IPS-15b (cell line): Measurements from ENCODE around the gene KCNA3.

Experiments used
- H3K27me3 ChIP-seq: one replicate; pipeline ENCODE4 v1.6.1; 2013; ENCODE audit warnings: low read length; ENCODE audit not compliant: control insufficient read depth, insufficient read depth
- H3K36me3 ChIP-seq: one replicate; pipeline ENCODE4 v1.6.1; 2013; ENCODE audit warnings: low read length; ENCODE audit not compliant: control insufficient read depth, insufficient read depth
- H3K4me1 ChIP-seq: one replicate; pipeline ENCODE4 v1.6.1; 2013; ENCODE audit warnings: mild to moderate bottlenecking, low read length; ENCODE audit not compliant: control insufficient read depth, insufficient read depth
- H3K4me3 ChIP-seq: one replicate; pipeline ENCODE4 v1.5.1; 2013; ENCODE audit warnings: low read depth, low read length
- H3K9ac ChIP-seq: one replicate; pipeline ENCODE4 v1.6.1; 2013; ENCODE audit warnings: low read depth, mild to moderate bottlenecking, low read length
- H3K9me3 ChIP-seq: one replicate; pipeline ENCODE4 v1.6.1; 2013; ENCODE audit warnings: mild to moderate bottlenecking, low read length; ENCODE audit not compliant: control insufficient read depth, insufficient read depth

KCNA3 gene

GRCh38 chr1:110650609-110651008, 24.1 kb downstream of the KCNA3 start:
- no peaks in the 10 kb centered on the region for H3K36me3 ChIP-seq
- no peaks in the 10 kb centered on the region for H3K4me1 ChIP-seq
- no peak overlapping the region for H3K9ac ChIP-seq
- no peaks in the 10 kb centered on the region for H3K27me3 ChIP-seq
- no peaks in the 10 kb centered on the region for H3K9me3 ChIP-seq
- H3K4me3 ChIP-seq = no peak overlapping the region

GRCh38 chr1:110648417-110648816, 26.3 kb downstream of the KCNA3 start:
- H3K4me3 ChIP-seq = no peak overlapping the region
- no peaks in the 10 kb centered on the region for H3K36me3 ChIP-seq
- no peaks in the 10 kb centered on the region for H3K27me3 ChIP-seq
- no peak overlapping the region for H3K9ac ChIP-seq
- no peaks in the 10 kb centered on the region for H3K4me1 ChIP-seq
- H3K9me3 ChIP-seq = no peaks in the 10 kb centered on the region

- Histone ChIP-seq H3K27me3 (no peaks in the 10 kb centered on the region), H3K4me3 (no peak overlapping the region), H3K9ac (no peak overlapping the region), H3K9me3 (no peaks in the 10 kb centered on the region), H3K4me1 (no peaks in the 10 kb centered on the region), H3K36me3 (no peaks in the 10 kb centered on the region)
Observed at GRCh38 chr1:110647254-110647891, 27.4 kb downstream of the KCNA3 start.

GRCh38 chr1:110645821-110646735, 28.7 kb downstream of the KCNA3 start:
- Histone ChIP-seq H3K4me1 (no peaks in the 10 kb centered on the region), H3K9ac (no peak overlapping the region)

GRCh38 chr1:110645211-110645610, 29.5 kb downstream of the KCNA3 start:
- Histone ChIP-seq H3K9ac (no peak overlapping the region), H3K9me3 (no peaks in the 10 kb centered on the region), H3K4me3 (no peak overlapping the region), H3K4me1 (no peaks in the 10 kb centered on the region), H3K27me3 (no peaks in the 10 kb centered on the region), H3K36me3 (no peaks in the 10 kb centered on the region)

More at GRCh38 chr1:110645821-110646735, 28.7 kb downstream of the KCNA3 start:
- Histone ChIP-seq H3K36me3 (no peaks in the 10 kb centered on the region), H3K4me3 (no peak overlapping the region), H3K27me3 (no peaks in the 10 kb centered on the region), H3K9me3 (no peaks in the 10 kb centered on the region)

GRCh38 chr1:110643879-110644472, 30.8 kb downstream of the KCNA3 start:
- H3K9me3 ChIP-seq = no peaks in the 10 kb centered on the region
- H3K9ac ChIP-seq = no peak overlapping the region
- H3K36me3 ChIP-seq = no peaks in the 10 kb centered on the region
- H3K4me1 ChIP-seq = no peaks in the 10 kb centered on the region
- H3K4me3 ChIP-seq = no peak overlapping the region
- no peaks in the 10 kb centered on the region for H3K27me3 ChIP-seq

- H3K9ac ChIP-seq = no peak overlapping the region
- no peaks in the 10 kb centered on the region for H3K36me3 ChIP-seq
- no peak overlapping the region for H3K4me3 ChIP-seq
- H3K4me1 ChIP-seq = no peaks in the 10 kb centered on the region
- no peaks in the 10 kb centered on the region for H3K27me3 ChIP-seq
- no peaks in the 10 kb centered on the region for H3K9me3 ChIP-seq
Observed at GRCh38 chr1:110639724-110640386, 34.9 kb downstream of the KCNA3 start.

GRCh38 chr1:110638556-110638955, 36.2 kb downstream of the KCNA3 start:
- Histone ChIP-seq H3K27me3 (no peaks in the 10 kb centered on the region), H3K4me1 (no peaks in the 10 kb centered on the region), H3K9ac (no peak overlapping the region), H3K4me3 (no peak overlapping the region), H3K36me3 (no peaks in the 10 kb centered on the region), H3K9me3 (no peaks in the 10 kb centered on the region)

GRCh38 chr1:110638058-110638457, 36.7 kb downstream of the KCNA3 start:
- no peaks in the 10 kb centered on the region for H3K27me3 ChIP-seq
- no peaks in the 10 kb centered on the region for H3K36me3 ChIP-seq
- no peaks in the 10 kb centered on the region for H3K4me1 ChIP-seq
- no peak overlapping the region for H3K9ac ChIP-seq
- H3K9me3 ChIP-seq = no peaks in the 10 kb centered on the region
- H3K4me3 ChIP-seq = no peak overlapping the region

GRCh38 chr1:110637475-110637874, 37.3 kb downstream of the KCNA3 start:
- Histone ChIP-seq H3K4me1 (no peaks in the 10 kb centered on the region), H3K4me3 (no peak overlapping the region)

GRCh38 chr1:110636149-110636935, 38.4 kb downstream of the KCNA3 start:
- Histone ChIP-seq H3K36me3 (no peaks in the 10 kb centered on the region), H3K9me3 (no peaks in the 10 kb centered on the region), H3K4me1 (no peaks in the 10 kb centered on the region), H3K9ac (no peak overlapping the region), H3K27me3 (peaks cover 3% of the 10 kb centered on the region), H3K4me3 (no peak overlapping the region)

More at GRCh38 chr1:110637475-110637874, 37.3 kb downstream of the KCNA3 start:
- H3K27me3 ChIP-seq = no peaks in the 10 kb centered on the region
- H3K9me3 ChIP-seq = no peaks in the 10 kb centered on the region
- no peak overlapping the region for H3K9ac ChIP-seq
- no peaks in the 10 kb centered on the region for H3K36me3 ChIP-seq
